A673 (cell line): Measurements from ENCODE around the gene NFKBIE. TPM values are rescaled to one million over a fixed set of nuclear protein-coding genes. Genes with fewer than 3 reads are reported as not detected.

ENCODE experiments used
- BruUV-seq: library from RNA; stranded (reverse); fragments of 400-500 nt; replicated peaks from 2 replicates; lab custom pipeline; 2021; lab: Mats Ljungman, UMichigan
- CTCF ChIA-PET: fragments of 300-600 bp; sonication (Branson Sonifier 250); formaldehyde crosslinking; loops from one replicate; lab custom pipeline; 2022; ENCODE audit warnings: antibody characterized with exemption; lab: Charles Lee
- POLR2A ChIA-PET: fragments of 300-600 bp; sonication (Branson Sonifier 250); formaldehyde crosslinking; loops from one replicate; lab custom pipeline; 2022; ENCODE audit warnings: antibody characterized with exemption; ENCODE audit not compliant: low non-redundant PET; lab: Charles Lee
- DNase-seq: peaks from one replicate; pipeline ENCODE4 v3.0.0-alpha.2; 2015; ENCODE audit warnings: low spot score
- H3K27ac ChIP-seq: fragments of 200-600 bp; sonication (generic); 2 replicates; pipeline ENCODE4 v1.5.1; 2016; ENCODE audit warnings: mixed run types, low read depth, mild to moderate bottlenecking, mixed read lengths, antibody characterized with exemption, low read length; ENCODE audit not compliant: poor library complexity, severe bottlenecking
- H3K27me3 ChIP-seq: fragments of 200-600 bp; sonication (generic); replicated peaks from 2 replicates; pipeline ENCODE4 v1.6.1; 2017; ENCODE audit warnings: mixed run types, low read depth, mild to moderate bottlenecking, mixed read lengths, antibody characterized with exemption, low read length; ENCODE audit not compliant: insufficient read depth, poor library complexity
- H3K36me3 ChIP-seq: fragments of 200-600 bp; sonication (generic); 2 replicates; pipeline ENCODE4 v1.6.1; 2016; ENCODE audit warnings: mixed run types, mild to moderate bottlenecking, mixed read lengths, antibody characterized with exemption, low read length; ENCODE audit not compliant: insufficient read depth, poor library complexity, severe bottlenecking
- H3K4me1 ChIP-seq: fragments of 200-600 bp; sonication (generic); 2 replicates; pipeline ENCODE4 v1.6.1; 2017; ENCODE audit warnings: mixed run types, mild to moderate bottlenecking, mixed read lengths, antibody characterized with exemption, low read length; ENCODE audit not compliant: insufficient read depth, poor library complexity, severe bottlenecking
- H3K4me3 ChIP-seq: fragments of 200-600 bp; sonication (generic); 2 replicates; pipeline ENCODE4 v1.5.1; 2016; ENCODE audit warnings: low read depth, mixed run types, mild to moderate bottlenecking, mixed read lengths, low read length; ENCODE audit not compliant: poor library complexity, severe bottlenecking
- H3K9me3 ChIP-seq: fragments of 200-600 bp; sonication (generic); 2 replicates; pipeline ENCODE4 v1.6.1; 2016; ENCODE audit warnings: mixed run types, low read depth, mild to moderate bottlenecking, mixed read lengths, antibody characterized with exemption, low read length; ENCODE audit not compliant: poor library complexity, severe bottlenecking
- EZH2 ChIP-seq: fragments of 200-600 bp; sonication (generic); IDR thresholded peaks from 2 replicates; pipeline ENCODE4 v1.6.1; 2017; ENCODE audit warnings: borderline replicate concordance, low read depth, mild to moderate bottlenecking, mixed read lengths, antibody characterized with exemption, low read length; ENCODE audit not compliant: poor library complexity, severe bottlenecking
- intact Hi-C: fragments of 100-400 bp; cut with micrococcal nuclease; formaldehyde crosslinking; loops from one replicate; pipeline ENCODE4 v1.10.0; 2022; ENCODE audit not compliant: unreplicated experiment
- total RNA-seq: library from RNA; stranded (reverse); gene quantifications from 2 replicates; pipeline ENCODE4 v1.2.3, GENCODE V29; 2021
- TF ChIP-seq, protein P1 (sequence below): fragments of 300-800, 200-600 bp; sonication (generic); conservative IDR thresholded peaks from 2 replicates; pipeline ENCODE4 v1.5.1; 2017; ENCODE audit warnings: low read depth, mild to moderate bottlenecking, antibody characterized with exemption, low read length, moderate library complexity, mixed read lengths

The NFKBIE gene
- total RNA-seq, 1 experiment from 2014 or later, result 5.2 TPM

DNA sequence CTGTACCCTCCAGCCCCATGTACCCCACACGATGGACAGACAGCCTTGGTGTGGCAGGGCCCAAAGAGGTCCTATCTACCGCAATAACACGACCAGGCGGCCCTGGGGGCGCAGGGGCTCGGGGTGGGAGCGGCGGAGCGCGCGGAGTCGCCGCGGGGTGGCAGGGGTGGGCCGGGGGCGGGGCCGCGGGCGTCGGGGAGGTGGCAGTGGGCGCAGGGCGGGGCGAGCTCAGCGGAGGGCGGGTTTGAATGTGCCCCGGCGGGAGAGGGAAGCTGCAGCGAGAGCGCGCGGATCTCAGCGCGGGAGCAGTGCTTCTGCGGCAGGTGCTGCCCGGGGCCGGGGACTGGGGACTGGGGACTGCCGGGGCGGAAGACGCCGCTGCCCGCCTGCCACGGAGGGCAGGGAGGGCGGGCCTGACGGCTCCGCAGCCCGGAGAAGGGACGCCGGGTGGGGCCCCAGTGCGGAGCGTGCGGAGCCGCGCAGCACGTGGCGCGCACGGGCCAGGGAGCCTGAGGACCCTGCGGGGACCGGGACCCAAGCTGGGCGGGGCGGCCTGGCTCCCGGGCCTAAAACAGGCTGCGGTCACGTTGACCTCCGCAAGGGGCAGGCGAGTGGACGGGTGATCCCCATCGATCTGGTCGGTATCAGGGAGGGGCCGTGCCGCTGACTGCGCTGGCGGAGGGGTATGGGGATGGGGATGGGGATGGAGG, 41.9 kb downstream of the NFKBIE start, which contains the start of gene SLC29A1:
SLC29A1 (plus strand) TSS at position 277 of the 710 bp plus-strand sequence. CDS start 3,719 bp downstream, outside the sequence.
- Histone ChIP-seq H3K27me3 (no peaks in the 10 kb centered on the region), H3K4me1 (peaks cover 60% of the 10 kb centered on the region), H3K36me3 (no peaks in the 10 kb centered on the region), H3K4me3 (peak within 1 kb of the TSS; percentile 59), H3K9me3 (no peaks in the 10 kb centered on the region), H3K27ac (peak within 1 kb of the TSS; percentile 55)
- TF ChIP-seq, protein P1, sequence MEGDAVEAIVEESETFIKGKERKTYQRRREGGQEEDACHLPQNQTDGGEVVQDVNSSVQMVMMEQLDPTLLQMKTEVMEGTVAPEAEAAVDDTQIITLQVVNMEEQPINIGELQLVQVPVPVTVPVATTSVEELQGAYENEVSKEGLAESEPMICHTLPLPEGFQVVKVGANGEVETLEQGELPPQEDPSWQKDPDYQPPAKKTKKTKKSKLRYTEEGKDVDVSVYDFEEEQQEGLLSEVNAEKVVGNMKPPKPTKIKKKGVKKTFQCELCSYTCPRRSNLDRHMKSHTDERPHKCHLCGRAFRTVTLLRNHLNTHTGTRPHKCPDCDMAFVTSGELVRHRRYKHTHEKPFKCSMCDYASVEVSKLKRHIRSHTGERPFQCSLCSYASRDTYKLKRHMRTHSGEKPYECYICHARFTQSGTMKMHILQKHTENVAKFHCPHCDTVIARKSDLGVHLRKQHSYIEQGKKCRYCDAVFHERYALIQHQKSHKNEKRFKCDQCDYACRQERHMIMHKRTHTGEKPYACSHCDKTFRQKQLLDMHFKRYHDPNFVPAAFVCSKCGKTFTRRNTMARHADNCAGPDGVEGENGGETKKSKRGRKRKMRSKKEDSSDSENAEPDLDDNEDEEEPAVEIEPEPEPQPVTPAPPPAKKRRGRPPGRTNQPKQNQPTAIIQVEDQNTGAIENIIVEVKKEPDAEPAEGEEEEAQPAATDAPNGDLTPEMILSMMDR, result no peak
- TF ChIP-seq EZH2, result no peak
- no TSS peak for BruUV-seq
- intact Hi-C loops, result no loop called here
- DNase-seq, result peak; percentile 87
- ChIA-PET POLR2A (interaction anchor here (0.5 to 0.6 kb wide), 2 partner anchors 25 to 677 kb away, joined by 3 read pairs; no protein-coding TSS in a partner anchor), CTCF (interaction anchor here (1.1 kb wide), 1 partner anchor 14 kb away, joined by 4 read pairs; no protein-coding TSS in a partner anchor)

DNA sequence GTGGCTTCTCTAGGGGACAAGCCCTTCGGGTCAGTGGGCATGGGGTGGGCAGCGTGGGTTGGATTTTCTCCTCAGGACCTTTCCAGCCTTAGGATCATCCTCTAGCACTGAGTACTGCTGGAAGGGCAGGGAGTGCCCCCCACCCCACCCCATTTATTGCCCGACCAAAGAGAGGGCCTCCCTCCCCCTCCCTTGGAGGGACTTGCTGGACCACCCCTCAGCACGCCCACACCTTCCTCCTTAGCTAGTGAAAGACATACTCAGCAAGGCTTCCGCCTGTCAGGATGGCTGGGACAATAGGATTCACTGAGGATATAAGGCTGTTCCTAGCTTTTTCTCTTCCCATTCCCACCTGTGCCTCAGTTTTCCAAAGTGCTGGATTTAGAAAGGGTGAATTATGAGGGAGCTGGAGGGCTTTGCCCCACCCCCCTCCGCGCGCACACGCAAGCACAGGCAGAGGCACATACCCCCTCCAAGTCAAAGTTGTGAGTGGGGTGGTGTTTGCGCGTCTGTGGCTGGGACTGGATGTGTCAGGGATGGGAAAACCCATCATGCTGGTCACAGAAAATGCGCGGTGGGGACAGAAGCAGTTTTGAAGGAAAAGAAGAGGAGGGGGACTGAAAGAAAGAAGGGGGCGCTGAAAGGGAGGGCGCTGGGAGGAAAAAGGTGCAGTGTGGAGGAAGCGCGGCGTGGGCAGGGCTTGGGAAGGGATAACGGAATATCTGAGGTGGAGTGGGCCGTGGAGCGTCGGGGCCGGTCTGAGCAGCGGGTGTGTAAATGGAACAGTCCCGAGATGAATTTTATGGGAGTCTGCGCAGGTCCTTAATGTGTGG, 42.6 kb downstream of the NFKBIE start:
- no TSS peak for BruUV-seq
- Histone ChIP-seq H3K27me3 (no peaks in the 10 kb centered on the region), H3K27ac (peak overlapping the region; percentile 2), H3K4me3 (peak overlapping the region; percentile 59), H3K36me3 (no peaks in the 10 kb centered on the region), H3K4me1 (peaks cover 64% of the 10 kb centered on the region), H3K9me3 (no peaks in the 10 kb centered on the region)
- CTCF ChIA-PET, result interaction anchor here (0.6 kb wide), 2 partner anchors 423 to 553 kb away, joined by 3 to 7 read pairs; no protein-coding TSS in a partner anchor
- POLR2A ChIA-PET, result interaction anchor here (0.6 kb wide), 1 partner anchor 25 kb away, joined by 3 read pairs; no protein-coding TSS in a partner anchor
- DNase-seq, result peak; percentile 37
- TF ChIP-seq, protein P1, result no peak
- TF ChIP-seq EZH2, result no peak
- intact Hi-C loops, result no loop called here

DNA sequence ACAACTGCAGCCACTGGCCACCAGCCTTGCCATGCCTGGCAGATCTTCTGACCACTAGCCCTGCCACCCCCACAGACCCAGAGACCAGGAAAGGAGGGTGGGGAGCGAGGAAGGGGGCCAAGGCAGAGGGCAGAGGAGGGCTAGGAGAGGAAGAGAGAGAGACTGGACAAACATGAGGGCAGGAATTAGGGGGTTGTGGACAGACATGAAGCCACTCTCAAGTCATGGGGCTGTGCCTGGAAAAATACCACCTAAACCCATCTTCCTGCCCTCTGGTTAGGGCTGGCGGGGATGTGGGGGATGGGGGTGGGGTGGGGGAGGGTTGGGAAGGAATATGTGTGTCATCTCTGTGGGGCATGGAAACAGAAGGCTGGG, 43.4 kb downstream of the NFKBIE start:
- intact Hi-C loops, result no loop called here
- TF ChIP-seq, protein P1, result no peak
- no peak for TF ChIP-seq EZH2
- Histone ChIP-seq H3K36me3 (no peaks in the 10 kb centered on the region), H3K27me3 (no peaks in the 10 kb centered on the region), H3K4me1 (peaks cover 64% of the 10 kb centered on the region), H3K27ac (peak overlapping the region; percentile 38), H3K9me3 (no peaks in the 10 kb centered on the region), H3K4me3 (no peak overlapping the region)
- DNase-seq, result no peak
- ChIA-PET CTCF (interaction anchor here (0.6 kb wide), 1 partner anchor 11 kb away, joined by 3 read pairs; no protein-coding TSS in a partner anchor), POLR2A (interaction anchor here (0.6 kb wide), 1 partner anchor 25 kb away, joined by 18 read pairs; the partner anchor contains the start of gene HSP90AB1)
- BruUV-seq, result no TSS peak
